ENCODE data around the gene BTG4.

Gene BTG4

DNA sequence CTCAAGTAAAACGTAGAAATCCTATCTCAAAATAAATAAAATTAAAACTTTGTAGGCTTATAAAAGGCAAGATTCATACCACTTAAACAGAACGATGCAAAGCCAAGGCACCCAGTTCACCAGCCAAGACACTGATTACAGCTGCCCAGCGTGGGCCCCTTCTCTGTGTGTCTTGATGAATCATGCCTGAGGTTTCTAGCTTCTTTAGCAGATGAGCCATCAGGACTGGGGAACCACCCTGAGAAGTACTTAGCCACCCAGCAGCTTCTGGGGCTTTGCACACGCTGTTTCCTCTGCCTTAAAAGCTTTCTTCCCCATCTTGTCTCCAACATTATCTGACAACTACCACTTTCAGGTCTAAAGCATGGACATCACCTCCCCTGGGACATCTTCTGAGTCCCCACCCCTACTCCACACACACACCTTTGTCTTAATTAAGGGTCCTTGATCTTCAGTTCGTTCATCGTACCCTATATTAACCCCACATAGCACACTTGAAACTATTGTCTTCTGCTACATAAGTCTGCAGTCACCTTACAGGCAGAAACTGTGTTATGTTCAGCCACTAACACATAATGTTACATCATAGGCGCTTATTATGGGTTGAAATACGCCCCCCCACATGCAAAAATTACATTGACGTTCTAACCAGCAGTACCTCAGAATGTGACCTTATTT is 19.6 kb upstream of the BTG4 start:
- no peaks in the 10 kb centered on the region for H3K4me1 ChIP-seq
- no peak for TF ChIP-seq CTCF (IDR thresholded peaks at IDR 0.05; ENCODE audit: low read depth, low read length)
- no peaks in the 10 kb centered on the region for H3K36me3 ChIP-seq
- no peaks in the 10 kb centered on the region for H3K9me3 ChIP-seq
- H3K4me3 ChIP-seq (ENCODE audit: low read depth, low read length): no peak overlapping the region
- no peak for DNase-seq
- peaks cover 34% of the 10 kb centered on the region for H3K27me3 ChIP-seq

GRCh38 chr11:111531136-111531535 is 18.9 kb upstream of the BTG4 start:
- Histone ChIP-seq H3K4me3 (ENCODE audit: low read depth, low read length) (no peak overlapping the region), H3K9me3 (no peaks in the 10 kb centered on the region), H3K27me3 (peaks cover 29% of the 10 kb centered on the region), H3K4me1 (no peaks in the 10 kb centered on the region), H3K36me3 (no peaks in the 10 kb centered on the region)
- no peak for TF ChIP-seq CTCF (IDR thresholded peaks at IDR 0.05; ENCODE audit: low read depth, low read length)
- no peak for DNase-seq

DNA sequence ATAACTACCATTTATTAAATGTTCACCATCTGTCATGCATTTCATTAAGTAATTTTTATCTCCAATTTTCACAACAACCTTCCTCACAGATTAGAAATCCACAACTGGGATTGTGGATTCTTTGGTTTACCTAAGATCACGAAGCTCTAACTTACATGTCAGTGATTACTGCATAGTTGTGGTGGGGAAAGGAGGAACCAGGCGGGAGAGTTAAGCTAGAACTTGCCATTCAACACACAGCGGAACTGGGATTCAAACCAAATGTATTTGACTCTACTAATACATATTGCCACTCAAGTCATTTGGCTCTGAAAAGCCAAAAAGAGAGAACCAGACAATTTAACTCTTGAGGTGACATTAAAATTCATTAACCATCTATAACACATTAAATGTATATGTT is 17.9 kb upstream of the BTG4 start:
- peaks cover 21% of the 10 kb centered on the region for H3K27me3 ChIP-seq
- DNase-seq: no peak
- no peaks in the 10 kb centered on the region for H3K4me1 ChIP-seq
- TF ChIP-seq CTCF (IDR thresholded peaks at IDR 0.05; ENCODE audit: low read depth, low read length): no peak
- no peaks in the 10 kb centered on the region for H3K9me3 ChIP-seq
- H3K36me3 ChIP-seq: no peaks in the 10 kb centered on the region
- H3K4me3 ChIP-seq (ENCODE audit: low read depth, low read length): no peak overlapping the region

DNA sequence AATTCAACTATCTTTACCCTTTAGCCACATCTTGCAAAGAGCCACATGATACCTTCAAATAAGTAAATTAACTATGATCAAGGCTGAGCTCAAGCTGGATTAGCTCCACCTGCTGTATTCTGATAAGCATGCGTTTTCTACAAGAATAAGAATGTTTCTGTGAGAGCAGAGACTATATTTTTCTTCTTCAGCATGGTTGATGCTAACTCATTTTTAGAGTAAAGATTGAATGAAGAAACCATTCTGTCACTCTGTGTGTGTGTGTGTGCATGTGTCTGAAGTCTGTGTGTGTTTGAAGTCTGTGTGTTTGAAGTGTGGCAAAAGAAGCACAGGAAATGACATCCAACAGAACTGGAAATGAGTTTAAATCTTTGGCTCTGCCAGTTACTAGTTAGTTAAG is 16.4 kb upstream of the BTG4 start:
- no peaks in the 10 kb centered on the region for H3K36me3 ChIP-seq
- no peaks in the 10 kb centered on the region for H3K4me1 ChIP-seq
- H3K27me3 ChIP-seq: peaks cover 9% of the 10 kb centered on the region; the same call in 1 of the 2 replicates
- no peaks in the 10 kb centered on the region for H3K9me3 ChIP-seq
- TF ChIP-seq CTCF (IDR thresholded peaks at IDR 0.05; ENCODE audit: low read depth, low read length): no peak
- DNase-seq: no peak
- H3K4me3 ChIP-seq (ENCODE audit: low read depth, low read length): no peak overlapping the region

- TF ChIP-seq CTCF (IDR thresholded peaks at IDR 0.05; ENCODE audit: low read depth, low read length): no peak
- Histone ChIP-seq H3K4me3 (ENCODE audit: low read depth, low read length) (no peak overlapping the region), H3K36me3 (no peaks in the 10 kb centered on the region), H3K27me3 (peaks cover 9% of the 10 kb centered on the region), H3K9me3 (no peaks in the 10 kb centered on the region; the same call in 1 of the 2 replicates), H3K4me1 (no peaks in the 10 kb centered on the region)
- no peak for DNase-seq
Measured at GRCh38 chr11:111527279-111527678, 15.1 kb upstream of the BTG4 start.

DNA sequence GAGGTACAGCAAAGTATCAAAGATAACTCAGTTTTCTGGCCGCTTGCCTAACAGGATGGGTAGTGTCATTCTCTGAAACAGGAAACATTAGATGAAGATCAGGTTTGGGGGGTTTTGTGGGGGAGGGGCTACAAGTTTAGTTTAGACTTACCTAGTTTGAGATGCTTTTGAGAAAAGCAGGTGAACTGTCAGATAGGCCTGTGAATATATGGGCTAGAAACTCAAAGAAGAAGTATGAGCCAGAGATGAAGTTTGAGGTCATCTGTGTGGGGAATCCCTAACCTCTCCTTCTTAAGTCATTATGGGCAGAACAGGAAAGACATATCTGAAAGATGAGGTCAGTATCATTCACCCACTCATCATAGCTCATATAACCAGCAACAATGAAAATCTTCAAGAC is 14.3 kb upstream of the BTG4 start:
- H3K36me3 ChIP-seq: no peaks in the 10 kb centered on the region
- no peaks in the 10 kb centered on the region for H3K4me1 ChIP-seq
- H3K4me3 ChIP-seq (ENCODE audit: low read depth, low read length): no peak overlapping the region
- TF ChIP-seq CTCF (IDR thresholded peaks at IDR 0.05; ENCODE audit: low read depth, low read length): no peak
- H3K9me3 ChIP-seq: no peaks in the 10 kb centered on the region; the same call in 1 of the 2 replicates
- DNase-seq: no peak
- H3K27me3 ChIP-seq: peaks cover 9% of the 10 kb centered on the region
